ENCODE measurements around the gene KIFAP3.
"Not testable (repeated sequence)": the region's sequence is repeated elsewhere in the genome, so short reads cannot be mapped to it uniquely, and the experiment has no call there.

KIFAP3 gene

GRCh38 chr1:169924063-169924462, 150.4 kb downstream of the KIFAP3 start:
- TF ChIP-seq CTCF (IDR thresholded peaks at IDR 0.05; ENCODE audit: insufficient read depth, low read depth, low read length, missing control alignments) = no peak
- DNase-seq (ENCODE audit: low read depth) = no peak
- H3K4me3 ChIP-seq (ENCODE audit: low read length) = no peak overlapping the region

- DNase-seq (ENCODE audit: low read depth) = no peak
- no peak for TF ChIP-seq CTCF (IDR thresholded peaks at IDR 0.05; ENCODE audit: insufficient read depth, low read depth, low read length, missing control alignments)
- H3K4me3 ChIP-seq (ENCODE audit: low read length) = no peak overlapping the region
These were observed 153.4 kb downstream of the KIFAP3 start for GRCh38 chr1:169921080-169921479.

- TF ChIP-seq CTCF (IDR thresholded peaks at IDR 0.05; ENCODE audit: insufficient read depth, low read depth, low read length, missing control alignments) = no peak
- DNase-seq (ENCODE audit: low read depth) = no peak
- no peak overlapping the region for H3K4me3 ChIP-seq (ENCODE audit: low read length)
These were observed 155.6 kb downstream of the KIFAP3 start for GRCh38 chr1:169918927-169919326.

- not testable (repeated sequence) for H3K4me3 ChIP-seq (ENCODE audit: low read length); DNase-seq (ENCODE audit: low read depth)
These were observed 156.3 kb downstream of the KIFAP3 start for GRCh38 chr1:169918220-169918619.

- no peak for TF ChIP-seq CTCF (IDR thresholded peaks at IDR 0.05; ENCODE audit: insufficient read depth, low read depth, low read length, missing control alignments)
- H3K4me3 ChIP-seq (ENCODE audit: low read length) = no peak overlapping the region
- no peak for DNase-seq (ENCODE audit: low read depth)
These were observed 159.3 kb downstream of the KIFAP3 start for GRCh38 chr1:169915150-169915549.

- peak; percentile 52 for DNase-seq (ENCODE audit: low read depth)
- no peak overlapping the region for H3K4me3 ChIP-seq (ENCODE audit: low read length)
- TF ChIP-seq CTCF (IDR thresholded peaks at IDR 0.05; ENCODE audit: insufficient read depth, low read depth, low read length, missing control alignments) = no peak
These were observed 160.0 kb downstream of the KIFAP3 start for GRCh38 chr1:169914531-169914930.

- no peak for TF ChIP-seq CTCF (IDR thresholded peaks at IDR 0.05; ENCODE audit: insufficient read depth, low read depth, low read length, missing control alignments)
- DNase-seq (ENCODE audit: low read depth) = no peak
- no peak overlapping the region for H3K4me3 ChIP-seq (ENCODE audit: low read length)
These were observed 165.0 kb downstream of the KIFAP3 start for GRCh38 chr1:169909499-169909898.

- H3K4me3 ChIP-seq (ENCODE audit: low read length) = no peak overlapping the region
- no peak for DNase-seq (ENCODE audit: low read depth)
- no peak for TF ChIP-seq CTCF (IDR thresholded peaks at IDR 0.05; ENCODE audit: insufficient read depth, low read depth, low read length, missing control alignments)
These were observed 167.6 kb downstream of the KIFAP3 start for GRCh38 chr1:169906938-169907337.
